Measurements from ENCODE around the gene MS4A18. TPM values are rescaled to one million over a fixed set of nuclear protein-coding genes. Genes with fewer than 3 reads are reported as not detected.

Gene MS4A18
- total RNA-seq, 1 experiment from 2014 or later: not detected

DNA sequence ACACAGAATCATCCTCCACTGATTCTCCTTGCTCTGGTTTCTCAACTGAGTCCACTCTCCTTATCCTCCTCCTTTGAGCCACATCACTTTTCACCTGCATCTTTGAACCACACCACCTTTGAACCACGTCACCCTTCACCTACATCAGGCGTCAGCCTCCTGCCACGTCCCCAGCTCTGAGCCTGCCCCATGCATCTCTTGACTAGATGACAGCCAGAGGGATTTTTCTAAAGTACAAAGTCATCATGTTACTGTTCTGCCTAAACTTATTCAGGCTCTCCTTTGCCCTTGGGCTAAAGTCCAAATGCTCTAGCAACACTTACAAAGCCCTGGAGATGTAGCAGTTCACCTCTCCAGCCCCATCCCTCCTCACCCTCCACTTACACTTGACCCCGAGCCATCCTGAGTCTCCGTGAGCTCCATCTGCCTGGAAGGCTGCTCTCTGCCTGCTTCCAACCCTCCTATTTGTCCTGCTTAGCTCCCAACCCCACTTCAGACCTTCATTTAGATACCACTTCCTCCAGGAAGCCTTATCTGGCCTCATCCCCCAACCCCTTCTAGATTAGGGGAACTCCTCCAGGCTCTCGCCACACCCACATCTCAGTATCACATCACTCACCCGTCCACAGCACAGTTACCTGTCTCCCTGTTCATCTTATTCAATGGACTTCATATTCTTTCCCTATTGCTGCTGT lies 56.9 kb downstream of the MS4A18 start:
- in situ Hi-C loops (cut with HindIII; ENCODE audit: low sequenced_read_pairs): no loop called here
- no peak for DNase-seq (ENCODE audit: low spot score)

DNA sequence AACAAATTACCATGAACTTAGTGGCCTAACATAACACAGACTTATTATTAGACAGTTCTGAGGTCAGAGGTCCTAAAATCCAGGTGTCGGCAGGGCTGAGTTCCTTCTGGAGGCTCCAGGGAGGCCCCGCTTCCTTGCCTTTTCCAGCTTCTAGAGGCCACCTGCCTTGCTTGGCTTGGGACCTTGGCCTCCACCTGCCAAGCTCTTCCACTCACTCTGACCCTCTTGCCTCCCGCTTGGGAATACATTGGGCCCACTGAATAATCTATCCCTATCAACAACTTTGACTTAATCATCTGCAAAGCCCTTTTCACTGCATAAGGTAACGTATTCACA lies 57.4 kb downstream of the MS4A18 start:
- in situ Hi-C loops (cut with HindIII; ENCODE audit: low sequenced_read_pairs): no loop called here
- no peak for DNase-seq (ENCODE audit: low spot score)

- DNase-seq (ENCODE audit: low spot score): no peak
- in situ Hi-C loops (cut with HindIII; ENCODE audit: low sequenced_read_pairs): no loop called here
Observed at GRCh38 chr11:60782393-60783140, 58.0 kb downstream of the MS4A18 start.

- in situ Hi-C loops (cut with HindIII; ENCODE audit: low sequenced_read_pairs): no loop called here
- no peak for DNase-seq (ENCODE audit: low spot score)
Observed at GRCh38 chr11:60783141-60783484, 58.6 kb downstream of the MS4A18 start.

DNA sequence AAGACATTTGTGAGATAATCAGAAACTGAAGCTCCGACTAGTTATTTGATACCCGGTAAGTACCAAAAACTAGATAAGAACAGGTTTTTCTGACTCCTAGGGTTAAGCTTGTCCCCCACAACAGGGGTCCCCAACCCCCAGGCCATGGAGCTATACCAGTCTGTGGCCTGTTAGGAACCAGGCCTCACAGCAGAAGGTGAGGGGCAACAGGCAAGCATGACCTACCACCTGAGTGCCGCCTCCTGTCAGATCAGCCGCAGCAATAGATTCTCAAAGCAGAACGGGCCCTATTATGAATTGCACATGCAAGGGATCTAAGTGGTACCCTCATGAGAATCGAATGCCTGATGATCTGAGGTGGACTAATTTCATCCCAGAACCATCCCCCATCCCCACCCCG lies 59.4 kb downstream of the MS4A18 start:
- in situ Hi-C loops (cut with HindIII; ENCODE audit: low sequenced_read_pairs): no loop called here
- no peak for DNase-seq (ENCODE audit: low spot score)

GRCh38 chr11:60785136-60785535 lies 60.6 kb downstream of the MS4A18 start, which contains the start of gene MS4A10:
Gene MS4A10, plus strand, starts transcription at chr11:60785333. Its CDS starts 5,003 bp downstream, at chr11:60790336.
- no peak for DNase-seq (ENCODE audit: low spot score)
- in situ Hi-C loops (cut with HindIII; ENCODE audit: low sequenced_read_pairs): no loop called here

- DNase-seq (ENCODE audit: low spot score): no peak
- in situ Hi-C loops (cut with HindIII; ENCODE audit: low sequenced_read_pairs): no loop called here
Observed at GRCh38 chr11:60785806-60786361, 61.4 kb downstream of the MS4A18 start.

- in situ Hi-C loops (cut with HindIII; ENCODE audit: low sequenced_read_pairs): no loop called here
- DNase-seq (ENCODE audit: low spot score): no peak
Observed at GRCh38 chr11:60786811-60787567, 62.5 kb downstream of the MS4A18 start.

GRCh38 chr11:60788401-60789125 lies 64.0 kb downstream of the MS4A18 start:
- in situ Hi-C loops (cut with HindIII; ENCODE audit: low sequenced_read_pairs): no loop called here

GRCh38 chr11:60790726-60791125 lies 66.2 kb downstream of the MS4A18 start:
- in situ Hi-C loops (cut with HindIII; ENCODE audit: low sequenced_read_pairs): no loop called here
- no peak for DNase-seq (ENCODE audit: low spot score)

More at GRCh38 chr11:60788401-60789125, 64.0 kb downstream of the MS4A18 start:
- peak; percentile 83 for DNase-seq (ENCODE audit: low spot score)

- no peak for DNase-seq (ENCODE audit: low spot score)
- in situ Hi-C loops (cut with HindIII; ENCODE audit: low sequenced_read_pairs): no loop called here
Observed at GRCh38 chr11:60791153-60791933, 66.8 kb downstream of the MS4A18 start.

DNA sequence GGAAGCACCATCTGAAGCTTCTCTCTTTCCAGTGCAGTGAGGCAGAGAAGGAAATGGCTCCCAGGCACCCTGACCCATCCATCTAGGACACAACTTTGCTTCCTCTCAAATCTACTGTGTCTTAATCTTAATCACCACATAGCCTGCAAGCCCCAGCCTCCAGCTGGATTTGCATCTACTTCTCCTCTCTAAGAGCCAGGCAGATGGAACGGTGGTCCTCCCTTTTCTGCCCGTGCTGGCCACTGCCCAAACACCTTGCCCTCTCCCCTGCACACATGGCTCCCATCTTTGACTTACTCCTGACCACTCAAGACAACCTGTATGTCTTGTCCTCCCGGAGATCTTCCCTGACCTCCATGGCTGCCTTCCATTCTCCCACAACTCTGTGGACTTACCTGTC lies 68.0 kb downstream of the MS4A18 start:
- DNase-seq (ENCODE audit: low spot score): no peak
- in situ Hi-C loops (cut with HindIII; ENCODE audit: low sequenced_read_pairs): no loop called here

Other genes with a start within 250 kb of the MS4A18 start
- not detected in 2 replicates for gene MS4A12, start 231.9 kb upstream of the MS4A18 start, total RNA-seq (2014; rRNA removed; shearing (Covaris generic))
- not detected in 2 replicates for gene MS4A13, start 209.3 kb upstream of the MS4A18 start, total RNA-seq (2014; rRNA removed; shearing (Covaris generic))
- gene MS4A8, start 25.1 kb upstream of the MS4A18 start, total RNA-seq (2014; rRNA removed; shearing (Covaris generic)): not detected in 2 replicates
- not detected in 2 replicates for gene MS4A15, start 32.1 kb downstream of the MS4A18 start, total RNA-seq (2014; rRNA removed; shearing (Covaris generic))
- gene MS4A10, start 60.6 kb downstream of the MS4A18 start, total RNA-seq (2014; rRNA removed; shearing (Covaris generic)): not detected in 2 replicates
- gene CCDC86, start 117.4 kb downstream of the MS4A18 start, total RNA-seq (2014; rRNA removed; shearing (Covaris generic)): 16.3 and 23.5 TPM in 2 replicates
- not detected in 2 replicates for gene PTGDR2, start 131.2 kb downstream of the MS4A18 start, total RNA-seq (2014; rRNA removed; shearing (Covaris generic))
- gene ZP1, start 142.8 kb downstream of the MS4A18 start, total RNA-seq (2014; rRNA removed; shearing (Covaris generic)): not detected in 2 replicates
- gene PRPF19, start 181.9 kb downstream of the MS4A18 start, total RNA-seq (2014; rRNA removed; shearing (Covaris generic)): 121 and 165 TPM in 2 replicates
- gene TMEM109, start 189.4 kb downstream of the MS4A18 start, total RNA-seq (2014; rRNA removed; shearing (Covaris generic)): 13.5 and 13.7 TPM in 2 replicates
- gene TMEM132A, start 199.7 kb downstream of the MS4A18 start, total RNA-seq (2014; rRNA removed; shearing (Covaris generic)): 51.7 and 53.5 TPM in 2 replicates
- 0.55 TPM in 1 of 2 replicates, not detected in the other for gene SLC15A3, start 227.5 kb downstream of the MS4A18 start, total RNA-seq (2014; rRNA removed; shearing (Covaris generic))
- gene CD6, start 247.0 kb downstream of the MS4A18 start, total RNA-seq (2014; rRNA removed; shearing (Covaris generic)): not detected in 2 replicates